ENCODE measurements around the gene BLOC1S3. TPM values are rescaled to one million over a fixed set of nuclear protein-coding genes. Genes with fewer than 3 reads are reported as not detected.

Gene BLOC1S3
- polyA plus RNA-seq, 2 of the 4 experiments (the other 2 are of a cell fraction), result 7.5 to 12.2 TPM

- WGBS (ENCODE audit: missing lambda C conversion rate), result 97% methylated on average over 11 of the region's 11 CpGs
- TF ChIP-seq TFCP2L1 (CRISPR knock-in tag; IDR thresholded peaks at IDR 0.05) (no peak), ELK1 (IDR thresholded peaks at IDR 0.05; ENCODE audit: low read depth, low read length) (no peak), HMGXB4 (CRISPR knock-in tag; IDR thresholded peaks at IDR 0.05; ENCODE audit: borderline replicate concordance) (no peak)
- POLR2A ChIA-PET, result no interaction called here
- Histone ChIP-seq H3K4me3 (no peak overlapping the region), H3K27ac (no peak overlapping the region), H3K4me1 (no peaks in the 10 kb centered on the region), H3K9me3 (no peaks in the 10 kb centered on the region), H3K4me2 (no peak overlapping the region)
- ATAC-seq (no peak), DNase-seq (ENCODE audit: low read depth in 1 of 2, low spot score in 1 of 2) (no peak), FAIRE-seq (no peak)
- CTCF ChIA-PET, result interaction anchor here (0.5 to 1.5 kb wide), 9 partner anchors 9 to 1884 kb away, joined by 3 to 7 read pairs (median 4); partner anchors contain the start of gene NKPD1
Measured at GRCh38 chr19:45140533-45140932, 38.1 kb upstream of the BLOC1S3 start.

GRCh38 chr19:45141203-45141900 is 37.2 kb upstream of the BLOC1S3 start:
- ATAC-seq, result no peak
- no peak for TF ChIP-seq FOSL2 (IDR thresholded peaks at IDR 0.05)
- no peak for TF ChIP-seq FOSL2 (CRISPR knock-in tag; IDR thresholded peaks at IDR 0.05)
- no peak for TF ChIP-seq BHLHE40 (IDR thresholded peaks at IDR 0.05; ENCODE audit: low read depth, low read length)
- TF ChIP-seq GATA3 (IDR thresholded peaks at IDR 0.05; ENCODE audit: borderline replicate concordance), result no peak
- no peak for TF ChIP-seq CHD2 (IDR thresholded peaks at IDR 0.05; ENCODE audit: low read length, partially characterized antibody)
- no peak for TF ChIP-seq ZC3H11A (IDR thresholded peaks at IDR 0.05)
- TF ChIP-seq EHF (CRISPR knock-in tag; IDR thresholded peaks at IDR 0.05), result no peak
- TF ChIP-seq ZFP36 (IDR thresholded peaks at IDR 0.05; ENCODE audit: borderline replicate concordance, partially characterized antibody), result no peak
- TF ChIP-seq PHF8 (IDR thresholded peaks at IDR 0.05; ENCODE audit: borderline replicate concordance, low read depth), result no peak
- no peak for TF ChIP-seq HDAC2 (IDR thresholded peaks at IDR 0.05)
- TF ChIP-seq ELK1 (IDR thresholded peaks at IDR 0.05; ENCODE audit: low read depth, low read length), result no peak
- no peak for TF ChIP-seq HMGXB4 (CRISPR knock-in tag; IDR thresholded peaks at IDR 0.05; ENCODE audit: borderline replicate concordance)
- no peak for TF ChIP-seq BCL3 (IDR thresholded peaks at IDR 0.05)
- no peak for TF ChIP-seq TFCP2L1 (CRISPR knock-in tag; IDR thresholded peaks at IDR 0.05)
- no peak for TF ChIP-seq REST (IDR thresholded peaks at IDR 0.05)
- no peak for DNase-seq (ENCODE audit: low read depth in 1 of 2, low spot score in 1 of 2)
- CTCF ChIA-PET, result interaction anchor here (0.6 to 3.2 kb wide), 8 partner anchors 8 to 159 kb away, joined by 3 to 16 read pairs (median 4); partner anchors contain the start of gene NKPD1
- Histone ChIP-seq H3K27ac (no peak overlapping the region), H3K4me1 (no peaks in the 10 kb centered on the region), H3K4me3 (no peak overlapping the region), H3K4me2 (no peak overlapping the region), H3K9me3 (no peaks in the 10 kb centered on the region)
- POLR2A ChIA-PET, result no interaction called here
- 96% methylated on average over 28 of the region's 28 CpGs for WGBS (ENCODE audit: missing lambda C conversion rate)
- no peak for FAIRE-seq

Data from A549 (cell line).